HG03064 (cell line): ENCODE measurements around the gene PEX12.
"Not testable (repeated sequence)": the region's sequence is repeated elsewhere in the genome, so short reads cannot be mapped to it uniquely, and the experiment has no call there.

Source experiments
- ATAC-seq: cut with Tn5 transposase; IDR thresholded peaks from one replicate; pipeline ENCODE4 v1.9.1; 2021; ENCODE audit warnings: low read depth; ENCODE audit not compliant: unreplicated experiment

PEX12 gene

GRCh38 chr17:35540589-35541404 lies 37.6 kb downstream of the PEX12 start:
- no peak for ATAC-seq

GRCh38 chr17:35539659-35540026 lies 38.7 kb downstream of the PEX12 start:
- no peak for ATAC-seq

- no peak for ATAC-seq
Observed at GRCh38 chr17:35537601-35538141, 40.7 kb downstream of the PEX12 start, which contains the start of gene SLFN12L. Gene SLFN12L (minus strand): TSS chr17:35537678. CDS start chr17:35522364, 15,314 bp downstream.

- ATAC-seq = no peak
Observed at GRCh38 chr17:35536664-35537171, 41.7 kb downstream of the PEX12 start.

- ATAC-seq = not testable (repeated sequence)
Observed at GRCh38 chr17:35535406-35535805, 43.0 kb downstream of the PEX12 start.

- ATAC-seq = no peak
Observed at GRCh38 chr17:35534576-35535093, 43.7 kb downstream of the PEX12 start.

- ATAC-seq = no peak
Observed at GRCh38 chr17:35531160-35531559, 47.2 kb downstream of the PEX12 start.

GRCh38 chr17:35529866-35530265 lies 48.5 kb downstream of the PEX12 start:
- ATAC-seq = no peak

GRCh38 chr17:35529326-35529725 lies 49.0 kb downstream of the PEX12 start:
- not testable (repeated sequence) for ATAC-seq
